ENCODE measurements around the gene ECHS1.

ECHS1 gene

DNA sequence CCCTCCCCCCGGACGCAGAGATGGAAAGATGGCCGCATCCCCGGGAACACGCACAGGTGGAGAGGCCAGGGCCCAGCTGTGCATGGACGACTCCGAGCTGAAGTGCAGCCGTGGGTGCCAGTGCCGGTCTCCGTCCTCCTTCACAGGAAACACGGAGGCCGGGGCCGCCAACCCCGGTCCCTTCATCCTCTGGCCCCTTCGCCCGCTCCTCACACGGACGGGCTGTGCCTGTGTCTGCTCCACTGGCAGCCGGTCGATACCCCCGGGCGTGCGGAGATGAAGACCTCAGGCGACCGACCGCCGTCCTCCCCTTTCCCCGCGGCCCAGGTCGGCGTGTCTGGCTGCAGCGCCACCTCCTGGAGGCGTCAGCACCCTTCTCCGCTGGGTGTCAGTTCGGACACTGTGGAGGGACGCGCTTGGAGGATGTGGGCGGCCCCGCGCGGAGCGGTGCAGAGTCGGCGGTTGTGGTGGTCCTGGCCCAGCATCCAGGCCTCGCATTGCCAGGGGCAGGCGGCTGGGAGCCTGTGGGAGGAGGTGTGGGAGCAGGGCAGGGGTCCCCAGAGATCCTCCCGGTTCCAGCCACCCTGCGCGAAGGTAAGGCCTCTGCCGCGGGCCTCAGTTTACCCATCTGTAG is 54.5 kb downstream of the ECHS1 start:
- DNase-seq: peak; percentile 76

DNA sequence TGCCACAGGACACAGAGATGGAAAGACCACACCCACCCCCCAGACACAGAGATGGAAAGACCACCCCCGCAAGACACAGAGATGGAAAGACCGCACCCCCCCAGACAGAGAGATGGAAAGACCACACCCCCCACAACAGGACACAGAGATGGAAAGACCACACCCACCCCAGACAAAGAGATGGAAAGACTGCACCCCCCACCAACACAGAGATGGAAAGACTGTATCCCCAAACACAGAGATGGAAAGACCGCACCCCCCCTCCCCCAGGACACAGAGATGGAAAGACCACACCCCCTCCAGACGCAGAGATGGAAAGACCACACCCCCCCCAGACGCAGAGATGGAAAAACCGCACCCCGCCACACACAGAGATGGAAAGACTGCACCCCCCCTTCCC is 56.4 kb downstream of the ECHS1 start:
- DNase-seq: no peak

DNA sequence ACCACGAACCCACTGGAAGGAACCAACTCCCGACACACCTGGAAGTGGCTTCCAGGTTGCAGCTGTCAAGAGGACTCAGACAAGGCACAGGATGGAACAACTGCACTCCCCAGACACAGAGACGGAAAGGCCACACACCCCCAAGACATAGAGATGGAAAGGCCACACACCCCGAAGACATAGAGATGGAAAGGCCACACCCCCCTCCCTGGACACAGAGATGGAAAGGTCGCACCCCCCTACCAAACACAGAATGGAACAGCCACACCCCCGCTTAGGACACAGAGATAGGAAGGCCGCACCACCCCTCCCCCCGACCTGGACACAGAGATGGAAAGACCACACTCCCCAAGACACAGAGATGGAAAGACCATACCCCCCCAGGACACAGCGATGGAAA is 56.9 kb downstream of the ECHS1 start:
- DNase-seq: no peak

DNA sequence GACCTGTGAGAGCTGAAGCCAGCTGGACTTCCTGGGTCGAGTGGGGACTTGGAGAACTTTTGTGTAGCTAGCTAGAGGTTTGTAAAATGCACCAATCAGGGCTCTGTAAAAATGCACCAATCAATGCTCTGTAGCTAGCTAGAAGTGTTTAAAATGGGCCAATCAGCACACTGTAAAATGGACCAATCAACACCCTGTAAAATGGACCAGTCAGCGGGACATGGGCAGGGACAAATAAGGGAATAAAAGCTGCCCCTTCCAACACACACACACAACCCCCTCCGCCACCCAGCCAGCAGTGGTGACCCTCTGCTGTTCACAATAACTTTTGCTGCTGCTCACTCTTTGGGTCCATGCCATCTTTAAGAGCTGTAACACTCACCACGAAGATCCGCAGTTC is 57.3 kb downstream of the ECHS1 start:
- DNase-seq: no peak

DNA sequence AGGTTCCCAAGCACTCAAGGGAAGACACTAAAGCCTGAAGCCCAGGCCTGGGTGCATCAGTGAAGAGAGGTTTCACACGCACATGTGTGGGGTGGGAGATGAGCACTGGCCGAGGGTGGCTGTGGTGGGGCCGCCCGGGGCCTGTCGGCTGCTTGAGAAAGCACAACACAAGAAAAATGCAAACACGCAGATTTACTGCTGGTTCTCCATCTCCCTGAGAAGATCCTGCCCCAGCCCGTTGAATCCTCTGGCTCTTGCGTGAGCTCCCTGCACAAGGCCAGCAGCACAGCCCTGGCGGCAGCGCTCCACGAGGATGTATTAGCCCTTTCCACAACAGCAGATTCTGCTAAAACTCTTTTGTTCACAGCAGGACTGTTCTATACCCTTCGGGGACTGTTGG is 58.2 kb downstream of the ECHS1 start:
- no peak for DNase-seq

DNA sequence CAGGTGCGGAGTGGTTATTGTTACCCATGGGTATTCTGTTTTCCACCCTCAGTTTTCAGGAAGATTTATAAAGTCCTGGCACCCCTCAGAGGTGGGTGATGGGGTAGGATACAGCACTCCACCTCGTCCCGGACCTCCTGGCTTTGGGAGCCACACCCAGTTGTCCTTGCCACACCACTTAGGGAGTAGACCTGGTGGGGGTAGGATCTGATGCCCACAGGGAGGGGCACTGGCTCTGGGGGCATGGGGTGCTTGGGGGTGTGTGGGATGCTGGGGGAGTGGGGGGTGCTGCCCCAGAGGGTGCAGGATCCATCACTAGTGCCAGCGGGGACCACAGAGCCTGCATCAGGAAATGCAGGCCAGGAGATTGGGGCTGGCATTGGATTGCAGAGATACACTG is 60.0 kb downstream of the ECHS1 start:
- DNase-seq: no peak

DNA sequence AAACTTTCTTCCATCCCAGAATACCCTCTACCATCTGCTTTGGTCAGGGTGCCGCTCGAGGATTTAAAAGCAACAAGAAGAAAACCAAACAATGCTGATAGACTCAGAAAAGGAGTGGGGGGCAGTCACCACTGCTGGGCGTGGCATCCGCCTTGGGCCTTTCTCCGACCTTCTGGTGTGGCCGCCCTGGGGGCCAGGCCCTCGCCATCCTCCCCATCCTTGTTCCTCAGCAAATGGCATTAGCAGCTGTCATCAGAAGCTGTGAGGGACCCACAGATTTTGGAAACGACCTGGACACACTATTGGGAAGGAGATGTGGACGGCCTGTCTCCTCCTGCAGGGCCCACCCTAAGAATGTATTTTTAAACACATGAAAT is 60.4 kb downstream of the ECHS1 start:
- no peak for DNase-seq

Data from activated CD4-positive, alpha-beta T cell treated with anti-CD3 and anti-CD28 coated beads, Interleukin-2, Interleukin-6, amounts not matched to agents 100 ng/mL and 50 ng/mL, durations not matched to agents 16 hours and 8 hours (primary cell).